Glomerular visceral epithelial cell (primary cell): ENCODE data around the gene LDB2.

Experiments used
- DNase-seq: peaks from one replicate; pipeline ENCODE4 v3.0.0-alpha.2; 2016; ENCODE audit errors: extremely low spot score

Gene LDB2

GRCh38 chr4:16721613-16722291, 176.7 kb downstream of the LDB2 start:
- no peak for DNase-seq

GRCh38 chr4:16720761-16721160, 177.7 kb downstream of the LDB2 start:
- DNase-seq: no peak

GRCh38 chr4:16717266-16717970, 181.0 kb downstream of the LDB2 start:
- no peak for DNase-seq

GRCh38 chr4:16715482-16715881, 183.0 kb downstream of the LDB2 start:
- DNase-seq: no peak

GRCh38 chr4:16714191-16714590, 184.3 kb downstream of the LDB2 start:
- DNase-seq: no peak

GRCh38 chr4:16713696-16714095, 184.7 kb downstream of the LDB2 start:
- DNase-seq: no peak

- DNase-seq: no peak
These were observed 185.2 kb downstream of the LDB2 start for GRCh38 chr4:16713271-16713670.

GRCh38 chr4:16710198-16710597, 188.2 kb downstream of the LDB2 start:
- no peak for DNase-seq

- no peak for DNase-seq
These were observed 190.6 kb downstream of the LDB2 start for GRCh38 chr4:16707874-16708273.

GRCh38 chr4:16706251-16706650, 192.2 kb downstream of the LDB2 start:
- no peak for DNase-seq

- no peak for DNase-seq
These were observed 193.1 kb downstream of the LDB2 start for GRCh38 chr4:16705341-16705740.

- no peak for DNase-seq
These were observed 194.0 kb downstream of the LDB2 start for GRCh38 chr4:16704489-16704888.

GRCh38 chr4:16695896-16696295, 202.5 kb downstream of the LDB2 start:
- DNase-seq: no peak

- no peak for DNase-seq
These were observed 203.6 kb downstream of the LDB2 start for GRCh38 chr4:16694884-16695276.

GRCh38 chr4:16694173-16694883, 204.1 kb downstream of the LDB2 start:
- DNase-seq: no peak

- no peak for DNase-seq
These were observed 204.8 kb downstream of the LDB2 start for GRCh38 chr4:16693641-16694040.

- DNase-seq: no peak
These were observed 205.4 kb downstream of the LDB2 start for GRCh38 chr4:16692961-16693506.

GRCh38 chr4:16692524-16692923, 205.9 kb downstream of the LDB2 start:
- no peak for DNase-seq

GRCh38 chr4:16692046-16692445, 206.4 kb downstream of the LDB2 start:
- DNase-seq: no peak

GRCh38 chr4:16691450-16691849, 207.0 kb downstream of the LDB2 start:
- DNase-seq: no peak

- no peak for DNase-seq
These were observed 210.6 kb downstream of the LDB2 start for GRCh38 chr4:16687845-16688244.

GRCh38 chr4:16687011-16687410, 211.4 kb downstream of the LDB2 start:
- no peak for DNase-seq

GRCh38 chr4:16686195-16686594, 212.2 kb downstream of the LDB2 start:
- DNase-seq: no peak
